Esophagus squamous epithelium (tissue), 4 donors: ENCODE measurements around the gene RSPH1.

ENCODE experiments used
- POLR2A ChIP-seq, 4 donors: fragments of 450-650 bp; IDR thresholded peaks; one replicate each; pipeline ENCODE4 v1.6.1; 2017; ENCODE audit warnings: antibody characterized with exemption in 4 of 4, mild to moderate bottlenecking in 4 of 4, moderate library complexity in 3 of 4
- TF ChIP-seq, protein P1 (sequence below), 6 experiments: fragments of 450-650 bp in 4 of 6; fragments of 200-600 bp in 2 of 6; sonication (generic) in 2 of 6; IDR thresholded peaks; one replicate each; pipeline ENCODE4 v1.5.1; 2016 to 2019; ENCODE audit warnings: antibody characterized with exemption in 6 of 6, mild to moderate bottlenecking in 4 of 6, moderate library complexity in 4 of 6

- TF ChIP-seq, protein P1, sequence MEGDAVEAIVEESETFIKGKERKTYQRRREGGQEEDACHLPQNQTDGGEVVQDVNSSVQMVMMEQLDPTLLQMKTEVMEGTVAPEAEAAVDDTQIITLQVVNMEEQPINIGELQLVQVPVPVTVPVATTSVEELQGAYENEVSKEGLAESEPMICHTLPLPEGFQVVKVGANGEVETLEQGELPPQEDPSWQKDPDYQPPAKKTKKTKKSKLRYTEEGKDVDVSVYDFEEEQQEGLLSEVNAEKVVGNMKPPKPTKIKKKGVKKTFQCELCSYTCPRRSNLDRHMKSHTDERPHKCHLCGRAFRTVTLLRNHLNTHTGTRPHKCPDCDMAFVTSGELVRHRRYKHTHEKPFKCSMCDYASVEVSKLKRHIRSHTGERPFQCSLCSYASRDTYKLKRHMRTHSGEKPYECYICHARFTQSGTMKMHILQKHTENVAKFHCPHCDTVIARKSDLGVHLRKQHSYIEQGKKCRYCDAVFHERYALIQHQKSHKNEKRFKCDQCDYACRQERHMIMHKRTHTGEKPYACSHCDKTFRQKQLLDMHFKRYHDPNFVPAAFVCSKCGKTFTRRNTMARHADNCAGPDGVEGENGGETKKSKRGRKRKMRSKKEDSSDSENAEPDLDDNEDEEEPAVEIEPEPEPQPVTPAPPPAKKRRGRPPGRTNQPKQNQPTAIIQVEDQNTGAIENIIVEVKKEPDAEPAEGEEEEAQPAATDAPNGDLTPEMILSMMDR (IDR thresholded peaks at IDR 0.05), result no peak
- no peak for TF ChIP-seq POLR2A (IDR thresholded peaks at IDR 0.05)
These were observed 5.3 kb downstream of the RSPH1 start for GRCh38 chr21:42490720-42491119.
